Right cardiac atrium (tissue), 5 donors: Measurements from ENCODE around the gene CDC14B. TPM values are rescaled to one million over a fixed set of nuclear protein-coding genes. Genes with fewer than 3 reads are reported as not detected.

Experiments used
- ATAC-seq, 2 donors: fragments of 200-7000 bp; cut with Tn5 transposase; one replicate each; pipeline versions ENCODE4 v1.8.0 to v1.9.1; 2020; ENCODE audit warnings: moderate library complexity in 2 of 2, mild to moderate bottlenecking in 1 of 2
- DNase-seq, 3 donors: peaks; one replicate each; pipeline ENCODE4 v3.0.0-alpha.2; 2020
- H3K27ac ChIP-seq: one replicate; pipeline ENCODE4 v1.5.1; 2013; ENCODE audit warnings: mild to moderate bottlenecking, low read length, control low read depth, moderate library complexity
- H3K27me3 ChIP-seq: one replicate; pipeline ENCODE4 v1.6.1; 2013; ENCODE audit not compliant: control insufficient read depth, insufficient read depth
- H3K4me1 ChIP-seq: one replicate; pipeline ENCODE4 v1.6.1; 2013; ENCODE audit warnings: low read length; ENCODE audit not compliant: control insufficient read depth, insufficient read depth
- H3K4me3 ChIP-seq: one replicate; pipeline ENCODE4 v1.5.1; 2013; ENCODE audit warnings: low read length, control low read depth
- H3K9me3 ChIP-seq: one replicate; pipeline ENCODE4 v1.6.1; 2013; ENCODE audit warnings: low read length; ENCODE audit not compliant: control insufficient read depth
- WGBS: extraction: QIAGEN DNeasy Blood & Tissue Kit; methylation state at CpG from one replicate; pipeline ENCODE4 v1.1.7; 2013; 5-methylcytosine and 5-hydroxymethylcytosine counted together
- intact Hi-C, 4 donors: fragments of 100-400 bp; cut with DNase I; formaldehyde crosslinking; loops; one replicate each; pipeline versions ENCODE4 v1.11.0 to v1.14.0; 2022 to 2023
- polyA plus RNA-seq: library from polyadenylated mRNA; stranded (reverse); fragments of 200-250 nt; gene quantifications from one replicate; pipeline ENCODE4 v1.2.3, GENCODE V29; 2013
- total RNA-seq, 4 donors: library from RNA; stranded (reverse); fragmentation: NEBNext Ultra II Directional; extraction: Animal tissue kit (Norgen Biotek cat#: 25700); gene quantifications; one replicate each; pipeline ENCODE4 v1.2.1, GENCODE V29; 2021
- donor health status: healthy with polysubstance abuse.
- donor health status: DM: no; HTN: yes; CAD: no.
- donor health status: DM: no; HTN: no; CAD: no.
- donor health status: DM: no; HTN: yes; CAD: no; lungs with severe emphysema.
- donor health status: DM: yes; HTN: yes; CAD: no.

The CDC14B gene
- total and polyA plus RNA-seq, 5 donors: 5.9 to 15.7 (median 15.3) TPM

GRCh38 chr9:96491880-96492525 lies 127.6 kb downstream of the CDC14B start:
- intact Hi-C loops: loop anchor here in 1 of 4 donors (10.0 kb wide), 1 partner anchor 63 kb away; no protein-coding TSS in a partner anchor
- WGBS: 82% methylated on average over 17 of the region's 17 CpGs
- no peak overlapping the region for H3K27ac ChIP-seq

GRCh38 chr9:96491079-96491879 lies 128.4 kb downstream of the CDC14B start:
- Histone ChIP-seq H3K27ac (no peak overlapping the region), H3K27me3 (no peaks in the 10 kb centered on the region), H3K4me1 (peaks cover 13% of the 10 kb centered on the region), H3K4me3 (no peak overlapping the region), H3K9me3 (no peaks in the 10 kb centered on the region)
- ATAC-seq: peak in 1 of 2 donors; percentile 15
- intact Hi-C loops: loop anchor here in 1 of 4 donors (10.0 kb wide), 1 partner anchor 64 kb away; no protein-coding TSS in a partner anchor
- WGBS: 61% methylated on average over 10 of the region's 10 CpGs
- no peak for DNase-seq

More at GRCh38 chr9:96491880-96492525, 127.6 kb downstream of the CDC14B start:
- Histone ChIP-seq H3K4me3 (no peak overlapping the region), H3K27me3 (no peaks in the 10 kb centered on the region), H3K4me1 (peaks cover 8% of the 10 kb centered on the region), H3K9me3 (no peaks in the 10 kb centered on the region)
- DNase-seq: no peak
- ATAC-seq: peak; percentile 6 to 13

GRCh38 chr9:96490534-96491078 lies 129.0 kb downstream of the CDC14B start:
- Histone ChIP-seq H3K4me1 (peaks cover 13% of the 10 kb centered on the region), H3K4me3 (no peak overlapping the region), H3K9me3 (no peaks in the 10 kb centered on the region), H3K27me3 (no peaks in the 10 kb centered on the region), H3K27ac (no peak overlapping the region)
- no peak for ATAC-seq
- WGBS: 95% methylated on average over 10 of the region's 10 CpGs
- intact Hi-C loops: loop anchor here in 1 of 4 donors (10.0 kb wide), 1 partner anchor 64 kb away; no protein-coding TSS in a partner anchor
- DNase-seq: no peak

GRCh38 chr9:96489482-96489979 lies 130.1 kb downstream of the CDC14B start:
- Histone ChIP-seq H3K4me1 (peaks cover 13% of the 10 kb centered on the region), H3K4me3 (no peak overlapping the region), H3K27me3 (no peaks in the 10 kb centered on the region), H3K9me3 (no peaks in the 10 kb centered on the region), H3K27ac (no peak overlapping the region)
- ATAC-seq (no peak), DNase-seq (no peak)
- WGBS: 92% methylated on average over 12 of the region's 12 CpGs
- intact Hi-C loops: no loop called here

GRCh38 chr9:96487949-96488348 lies 131.7 kb downstream of the CDC14B start:
- Histone ChIP-seq H3K9me3 (no peaks in the 10 kb centered on the region), H3K27ac (peak overlapping the region; percentile 79), H3K4me1 (peaks cover 13% of the 10 kb centered on the region), H3K27me3 (no peaks in the 10 kb centered on the region), H3K4me3 (no peak overlapping the region)
- ATAC-seq (peak in 1 of 2 donors; percentile 34), DNase-seq (peak in 2 of 3 donors; percentile 50 to 75)
- intact Hi-C loops: no loop called here
- WGBS: 47% methylated on average over 10 of the region's 10 CpGs

GRCh38 chr9:96487029-96487396 lies 132.6 kb downstream of the CDC14B start:
- DNase-seq (no peak), ATAC-seq (no peak)
- Histone ChIP-seq H3K4me3 (no peak overlapping the region), H3K27ac (no peak overlapping the region), H3K27me3 (no peaks in the 10 kb centered on the region), H3K4me1 (peaks cover 13% of the 10 kb centered on the region), H3K9me3 (no peaks in the 10 kb centered on the region)
- intact Hi-C loops: no loop called here
- 30% methylated on average over 1 of the region's 1 CpG for WGBS

- WGBS: 16% methylated on average over 7 of the region's 7 CpGs
- peak; percentile 77 to 91 for ATAC-seq
Observed at GRCh38 chr9:96486386-96487028, 133.1 kb downstream of the CDC14B start.

GRCh38 chr9:96485280-96485679 lies 134.4 kb downstream of the CDC14B start:
- Histone ChIP-seq H3K27ac (no peak overlapping the region), H3K4me1 (peaks cover 13% of the 10 kb centered on the region), H3K4me3 (no peak overlapping the region), H3K9me3 (no peaks in the 10 kb centered on the region), H3K27me3 (no peaks in the 10 kb centered on the region)
- WGBS: 95% methylated on average over 16 of the region's 16 CpGs
- DNase-seq (no peak), ATAC-seq (no peak)
- intact Hi-C loops: no loop called here

More at GRCh38 chr9:96486386-96487028, 133.1 kb downstream of the CDC14B start:
- H3K9me3 ChIP-seq: no peaks in the 10 kb centered on the region
- H3K4me1 ChIP-seq: peaks cover 13% of the 10 kb centered on the region
- peak; percentile 55 to 92 (median 91) for DNase-seq
- peak overlapping the region; percentile 61 for H3K27ac ChIP-seq
- intact Hi-C loops: no loop called here
- H3K27me3 ChIP-seq: no peaks in the 10 kb centered on the region
- H3K4me3 ChIP-seq: no peak overlapping the region

- Histone ChIP-seq H3K4me1 (peaks cover 13% of the 10 kb centered on the region), H3K27me3 (no peaks in the 10 kb centered on the region), H3K9me3 (no peaks in the 10 kb centered on the region), H3K4me3 (no peak overlapping the region), H3K27ac (no peak overlapping the region)
- intact Hi-C loops: no loop called here
- ATAC-seq (no peak), DNase-seq (no peak)
- 91% methylated on average over 4 of the region's 4 CpGs for WGBS
Observed at GRCh38 chr9:96484521-96484931, 135.1 kb downstream of the CDC14B start.

GRCh38 chr9:96483733-96484390 lies 135.8 kb downstream of the CDC14B start:
- no peaks in the 10 kb centered on the region for H3K9me3 ChIP-seq
- no peak for ATAC-seq
- H3K4me3 ChIP-seq: no peak overlapping the region
- intact Hi-C loops: no loop called here
- WGBS: 49% methylated on average over 3 of the region's 3 CpGs
- no peaks in the 10 kb centered on the region for H3K27me3 ChIP-seq
- no peak for DNase-seq
- no peak overlapping the region for H3K27ac ChIP-seq
- H3K4me1 ChIP-seq: peaks cover 13% of the 10 kb centered on the region
